ENCODE measurements around the gene MLEC.
"Not testable (repeated sequence)": the region's sequence is repeated elsewhere in the genome, so short reads cannot be mapped to it uniquely, and the experiment has no call there.

The MLEC gene

DNA sequence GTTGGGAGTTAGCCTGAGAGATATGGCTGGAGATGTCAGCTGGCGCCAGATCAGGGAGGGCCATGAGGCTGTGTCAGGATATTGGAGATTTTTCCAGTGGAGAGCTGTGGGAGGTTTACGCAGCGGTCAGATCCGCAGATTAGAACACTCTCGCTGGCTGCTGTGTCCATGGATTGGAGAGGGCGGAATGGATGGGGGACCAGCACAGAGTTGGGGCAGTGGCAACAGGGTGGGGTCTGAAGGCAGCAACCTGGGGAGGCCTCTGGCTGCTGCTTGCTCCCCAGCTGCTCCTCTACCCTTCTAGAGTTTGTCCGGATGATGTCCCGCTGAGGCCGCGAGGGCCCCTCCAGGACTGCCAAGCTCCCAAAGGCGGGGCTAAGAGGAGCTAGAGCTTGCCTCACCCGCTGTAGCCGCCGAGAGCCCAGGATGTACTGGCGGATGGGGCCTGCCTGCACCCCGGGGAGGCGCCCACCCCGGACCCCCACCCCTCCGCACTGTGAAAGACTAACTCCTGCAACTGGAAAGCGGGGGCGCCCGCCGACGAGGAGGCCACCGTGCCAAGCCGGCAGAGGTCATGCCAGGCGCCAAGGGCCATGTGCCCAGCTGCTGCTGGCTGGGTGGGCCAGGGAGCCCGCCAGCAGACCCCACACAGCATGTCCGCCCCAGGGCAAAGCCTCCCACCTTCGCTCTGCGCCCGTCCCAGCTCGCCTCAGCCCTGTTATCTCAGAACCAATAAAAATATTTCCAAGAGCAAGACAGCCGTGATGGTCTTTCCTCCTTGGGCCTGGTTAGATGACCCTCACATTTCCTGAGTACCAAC lies 20.2 kb upstream of the MLEC start:
- H3K9me3 ChIP-seq (ENCODE audit: low read length): no peaks in the 10 kb centered on the region
- no peak overlapping the region for H3K9ac ChIP-seq (ENCODE audit: low read length)
- H3K4me1 ChIP-seq (ENCODE audit: insufficient read depth, low read length): no peaks in the 10 kb centered on the region
- no peaks in the 10 kb centered on the region for H3K27me3 ChIP-seq (ENCODE audit: control insufficient read depth in 1 of 2, insufficient read depth in 2 of 2, low read length in 2 of 2)
- H3K4me3 ChIP-seq (ENCODE audit: low read depth in 1 of 2, low read length in 2 of 2): no peak overlapping the region
- no peak overlapping the region for H3K27ac ChIP-seq (ENCODE audit: low read depth, low read length)
- no peaks in the 10 kb centered on the region for H3K36me3 ChIP-seq (ENCODE audit: insufficient read depth, low read length)

DNA sequence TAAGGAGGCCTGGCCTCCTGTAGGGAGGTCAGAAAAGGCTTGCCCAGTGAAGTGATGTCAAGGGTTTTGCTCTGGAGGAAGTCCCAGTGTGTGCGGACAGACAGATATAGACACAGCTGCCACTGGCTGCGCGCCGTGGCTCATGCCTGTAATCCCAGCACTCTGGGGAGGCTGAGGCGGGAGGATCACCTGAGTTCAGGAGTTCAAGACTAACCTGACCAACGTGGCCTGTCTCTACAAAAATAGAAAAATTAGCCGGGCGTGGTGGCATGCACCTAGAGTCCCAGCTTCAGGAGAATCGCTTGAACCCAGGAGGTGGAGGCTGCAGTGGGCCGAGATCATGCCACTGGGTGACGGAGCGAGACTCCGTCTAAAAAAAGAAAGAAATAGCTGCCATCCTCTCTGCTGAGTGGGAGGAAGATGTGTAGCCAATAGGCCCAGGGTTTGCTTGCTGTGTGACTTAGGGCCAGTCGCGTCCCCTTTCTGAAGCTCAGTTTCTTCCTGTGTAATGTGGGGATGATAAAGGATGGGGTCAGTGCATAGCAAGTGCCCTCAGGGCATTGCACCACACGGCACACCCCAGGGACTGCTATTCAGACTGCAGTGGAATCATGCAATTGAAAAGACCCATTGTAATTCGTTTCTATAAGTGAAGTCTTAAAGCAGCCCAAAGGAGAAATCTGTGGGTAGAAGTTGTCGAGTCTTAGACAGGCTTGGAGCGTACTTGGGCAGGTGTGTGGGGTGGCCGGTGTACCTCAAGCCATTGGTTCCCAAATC lies 18.7 kb upstream of the MLEC start:
- no peak overlapping the region for H3K27ac ChIP-seq (ENCODE audit: low read depth, low read length)

DNA sequence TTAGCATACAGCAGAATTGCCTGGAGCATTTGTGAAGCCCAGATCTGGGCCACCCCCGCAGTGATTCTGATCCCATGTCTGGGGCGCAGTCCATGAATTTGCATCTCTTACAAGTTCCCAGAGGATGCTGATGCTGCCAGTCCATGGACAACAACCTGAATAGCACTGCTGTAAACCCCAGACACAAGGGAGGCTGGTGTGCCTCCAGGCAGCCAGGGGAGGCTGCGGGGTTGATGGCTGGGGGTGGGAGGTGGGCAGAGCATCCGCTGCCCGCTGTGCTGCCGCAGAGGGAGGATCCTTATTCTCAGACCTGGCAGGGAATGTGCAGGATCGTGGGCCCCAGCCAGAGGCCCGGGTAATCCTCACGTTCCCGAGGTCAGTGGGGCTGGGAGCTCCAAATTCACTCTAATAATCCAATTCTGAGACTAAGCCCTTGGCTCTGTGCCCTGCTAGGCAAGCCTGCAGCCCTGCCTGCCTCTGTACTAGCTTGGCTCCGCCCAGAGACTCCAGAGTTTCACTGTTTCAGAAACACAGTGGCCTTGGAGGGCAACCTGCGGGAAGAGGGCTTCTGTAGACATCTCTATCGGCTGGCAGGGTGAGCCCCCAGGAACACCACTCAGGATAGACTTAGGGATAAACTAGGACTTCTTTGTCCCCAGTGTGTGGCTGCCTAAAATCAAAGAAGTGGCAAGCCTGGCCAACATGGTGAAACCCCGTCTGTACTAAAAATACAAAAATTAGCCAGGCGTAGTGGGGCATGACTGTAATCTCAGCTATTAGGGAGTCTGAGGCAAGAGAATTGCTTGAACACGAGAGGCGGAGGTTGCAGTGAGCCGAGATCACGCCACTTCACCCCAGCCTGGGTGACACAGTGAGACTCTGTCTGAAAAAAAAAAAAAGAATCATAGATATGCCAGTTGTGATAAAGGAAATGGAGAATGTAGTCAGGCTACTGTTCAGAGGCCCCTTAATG lies 17.8 kb upstream of the MLEC start:
- Histone ChIP-seq H3K27me3 (ENCODE audit: control insufficient read depth in 1 of 2, insufficient read depth in 2 of 2, low read length in 2 of 2) (no peaks in the 10 kb centered on the region), H3K27ac (ENCODE audit: low read depth, low read length) (no peak overlapping the region), H3K4me1 (ENCODE audit: insufficient read depth, low read length) (no peaks in the 10 kb centered on the region), H3K9ac (ENCODE audit: low read length) (no peak overlapping the region), H3K4me3 (ENCODE audit: low read depth in 1 of 2, low read length in 2 of 2) (no peak overlapping the region), H3K36me3 (ENCODE audit: insufficient read depth, low read length) (no peaks in the 10 kb centered on the region), H3K9me3 (ENCODE audit: low read length) (no peaks in the 10 kb centered on the region)

More for the DNA sequence above, 18.7 kb upstream of the MLEC start:
- no peaks in the 10 kb centered on the region for H3K9me3 ChIP-seq (ENCODE audit: low read length)
- no peaks in the 10 kb centered on the region for H3K4me1 ChIP-seq (ENCODE audit: insufficient read depth, low read length)
- H3K9ac ChIP-seq (ENCODE audit: low read length): no peak overlapping the region
- no peak overlapping the region for H3K4me3 ChIP-seq (ENCODE audit: low read depth in 1 of 2, low read length in 2 of 2)
- no peaks in the 10 kb centered on the region for H3K36me3 ChIP-seq (ENCODE audit: insufficient read depth, low read length)
- no peaks in the 10 kb centered on the region for H3K27me3 ChIP-seq (ENCODE audit: control insufficient read depth in 1 of 2, insufficient read depth in 2 of 2, low read length in 2 of 2)

- not testable (repeated sequence) for H3K36me3 ChIP-seq (ENCODE audit: insufficient read depth, low read length); H3K9me3 ChIP-seq (ENCODE audit: low read length); H3K4me1 ChIP-seq (ENCODE audit: insufficient read depth, low read length); H3K27me3 ChIP-seq (ENCODE audit: control insufficient read depth in 1 of 2, insufficient read depth in 2 of 2, low read length in 2 of 2); H3K27ac ChIP-seq (ENCODE audit: low read depth, low read length); H3K9ac ChIP-seq (ENCODE audit: low read length); H3K4me3 ChIP-seq (ENCODE audit: low read depth in 1 of 2, low read length in 2 of 2)
Observed at GRCh38 chr12:120670237-120670636, 16.7 kb upstream of the MLEC start.

GRCh38 chr12:120670667-120671066 lies 16.3 kb upstream of the MLEC start:
- Histone ChIP-seq H3K9me3 (ENCODE audit: low read length) (no peaks in the 10 kb centered on the region), H3K27ac (ENCODE audit: low read depth, low read length) (no peak overlapping the region), H3K36me3 (ENCODE audit: insufficient read depth, low read length) (no peaks in the 10 kb centered on the region), H3K4me1 (ENCODE audit: insufficient read depth, low read length) (no peaks in the 10 kb centered on the region), H3K27me3 (ENCODE audit: control insufficient read depth in 1 of 2, insufficient read depth in 2 of 2, low read length in 2 of 2) (no peaks in the 10 kb centered on the region), H3K4me3 (ENCODE audit: low read depth in 1 of 2, low read length in 2 of 2) (no peak overlapping the region), H3K9ac (ENCODE audit: low read length) (no peak overlapping the region)

DNA sequence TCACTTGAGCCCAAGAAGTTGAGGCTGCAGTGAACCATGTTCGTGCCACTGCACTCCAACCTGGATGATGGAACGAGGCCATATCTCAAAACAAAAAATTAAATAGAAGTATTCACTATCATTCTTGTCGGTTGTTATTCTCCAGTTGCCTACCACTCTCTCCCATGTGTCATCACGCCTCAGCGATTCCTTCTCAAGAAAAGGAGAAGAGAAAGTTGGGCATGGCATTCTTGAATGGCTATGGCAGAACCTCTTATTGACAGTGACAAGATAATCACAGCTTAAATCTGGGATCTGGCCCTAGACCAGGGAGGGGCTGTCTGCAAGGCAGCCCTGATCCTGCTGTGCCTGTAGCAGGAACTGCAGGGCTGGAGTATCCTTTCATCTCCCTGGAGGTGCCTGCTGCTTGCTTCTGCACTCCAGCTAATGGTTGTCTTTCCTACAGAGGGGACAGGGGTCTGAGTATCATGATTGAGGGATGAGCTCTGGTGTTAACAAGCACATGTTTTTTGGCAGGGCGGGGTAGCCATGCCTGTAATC lies 12.8 kb upstream of the MLEC start:
- H3K27me3 ChIP-seq (ENCODE audit: control insufficient read depth in 1 of 2, insufficient read depth in 2 of 2, low read length in 2 of 2): no peaks in the 10 kb centered on the region
- H3K4me1 ChIP-seq (ENCODE audit: insufficient read depth, low read length): no peaks in the 10 kb centered on the region
- no peak overlapping the region for H3K9ac ChIP-seq (ENCODE audit: low read length)
- H3K4me3 ChIP-seq (ENCODE audit: low read depth in 1 of 2, low read length in 2 of 2): no peak overlapping the region
- no peaks in the 10 kb centered on the region for H3K36me3 ChIP-seq (ENCODE audit: insufficient read depth, low read length)
- H3K27ac ChIP-seq (ENCODE audit: low read depth, low read length): no peak overlapping the region
- no peaks in the 10 kb centered on the region for H3K9me3 ChIP-seq (ENCODE audit: low read length)

DNA sequence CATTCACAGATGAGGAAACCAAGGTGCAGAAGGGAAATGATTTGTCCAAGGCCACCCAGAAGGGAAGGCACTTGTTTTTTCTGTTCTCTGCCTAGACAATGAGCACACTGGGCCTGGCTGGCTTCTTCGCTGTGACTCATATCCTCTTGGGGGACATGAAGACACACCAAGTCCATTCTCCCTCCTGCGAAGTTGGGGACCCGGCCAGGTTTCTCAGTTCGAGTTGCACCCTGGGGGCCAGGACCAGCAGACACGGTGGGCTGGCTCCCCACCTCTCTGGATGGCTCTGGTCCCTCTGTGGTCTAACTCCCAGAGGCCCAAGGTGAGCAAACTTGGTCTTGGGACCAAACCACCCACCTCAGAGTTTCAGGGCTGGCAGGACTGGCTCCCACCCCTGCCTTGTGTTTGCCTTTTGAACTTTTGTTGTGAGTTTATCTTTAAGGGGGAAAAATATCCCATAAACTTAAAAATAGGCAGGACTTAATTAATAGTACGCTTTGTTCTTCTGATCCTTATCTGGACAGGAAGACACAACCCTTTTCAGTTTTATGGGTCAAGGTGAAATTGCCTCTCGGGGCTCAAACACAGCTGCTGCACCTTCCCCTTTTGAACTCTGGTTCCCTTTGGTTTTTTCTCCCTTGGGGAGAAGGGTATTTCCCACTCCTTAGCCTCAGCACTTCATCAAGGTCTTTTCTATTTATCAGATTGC lies 9.0 kb upstream of the MLEC start:
- Histone ChIP-seq H3K9me3 (ENCODE audit: low read length) (no peaks in the 10 kb centered on the region), H3K27me3 (ENCODE audit: control insufficient read depth in 1 of 2, insufficient read depth in 2 of 2, low read length in 2 of 2) (no peaks in the 10 kb centered on the region), H3K4me3 (ENCODE audit: low read depth in 1 of 2, low read length in 2 of 2) (no peak overlapping the region), H3K36me3 (ENCODE audit: insufficient read depth, low read length) (no peaks in the 10 kb centered on the region), H3K27ac (ENCODE audit: low read depth, low read length) (no peak overlapping the region), H3K4me1 (ENCODE audit: insufficient read depth, low read length) (no peaks in the 10 kb centered on the region), H3K9ac (ENCODE audit: low read length) (no peak overlapping the region)

DNA sequence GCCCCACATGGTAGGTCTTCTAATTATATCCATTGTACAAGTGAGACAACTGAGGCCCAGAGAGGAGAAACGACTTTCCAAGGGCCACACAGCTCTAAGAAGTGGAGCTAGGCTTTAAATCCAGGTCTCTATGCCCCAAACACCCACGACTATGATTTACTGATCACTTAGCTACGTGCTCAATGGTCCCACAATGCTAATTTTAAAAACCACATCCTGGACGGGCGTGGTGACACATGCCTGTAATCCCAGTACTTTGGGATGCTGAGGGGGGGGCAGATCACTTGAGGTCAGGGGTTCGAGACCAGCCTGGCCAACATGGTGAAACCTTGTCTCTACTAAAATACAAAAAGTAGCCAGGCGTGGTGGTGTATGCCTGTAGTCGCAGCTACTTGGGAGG lies 8.4 kb upstream of the MLEC start:
- Histone ChIP-seq H3K4me1 (ENCODE audit: insufficient read depth, low read length) (no peaks in the 10 kb centered on the region), H3K9ac (ENCODE audit: low read length) (no peak overlapping the region), H3K4me3 (ENCODE audit: low read depth in 1 of 2, low read length in 2 of 2) (no peak overlapping the region), H3K27ac (ENCODE audit: low read depth, low read length) (no peak overlapping the region), H3K36me3 (ENCODE audit: insufficient read depth, low read length) (no peaks in the 10 kb centered on the region), H3K27me3 (ENCODE audit: control insufficient read depth in 1 of 2, insufficient read depth in 2 of 2, low read length in 2 of 2) (no peaks in the 10 kb centered on the region), H3K9me3 (ENCODE audit: low read length) (no peaks in the 10 kb centered on the region)

DNA sequence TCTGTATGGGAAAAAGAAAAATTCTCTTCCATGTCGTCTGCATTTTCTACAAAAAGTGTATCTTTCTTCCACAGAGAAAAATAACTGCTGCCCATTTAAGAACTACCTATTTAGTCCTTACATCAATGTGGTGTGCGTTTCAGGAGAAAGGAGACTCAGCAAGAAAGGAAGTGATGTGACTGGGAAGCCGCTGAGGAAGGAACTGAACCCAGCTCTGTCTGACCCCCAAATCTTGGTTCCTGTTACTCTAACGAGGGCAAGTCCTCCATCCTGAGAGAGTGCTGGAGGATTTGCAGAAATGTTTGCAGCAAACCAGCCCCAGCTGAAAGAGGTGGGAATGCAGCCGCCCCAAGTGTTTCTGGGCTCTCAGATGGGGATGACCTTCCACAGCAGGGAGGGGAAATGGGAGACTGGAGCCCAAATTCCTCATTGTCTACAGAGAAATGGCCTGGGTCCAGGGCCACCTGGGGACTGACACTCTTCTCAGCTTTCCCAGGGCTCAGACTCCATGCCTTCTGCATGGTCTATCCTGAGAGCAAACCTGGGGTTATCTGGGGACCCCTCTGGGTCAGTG lies 6.7 kb upstream of the MLEC start:
- H3K4me3 ChIP-seq (ENCODE audit: low read depth in 1 of 2, low read length in 2 of 2): no peak overlapping the region
- H3K27ac ChIP-seq (ENCODE audit: low read depth, low read length): no peak overlapping the region

DNA sequence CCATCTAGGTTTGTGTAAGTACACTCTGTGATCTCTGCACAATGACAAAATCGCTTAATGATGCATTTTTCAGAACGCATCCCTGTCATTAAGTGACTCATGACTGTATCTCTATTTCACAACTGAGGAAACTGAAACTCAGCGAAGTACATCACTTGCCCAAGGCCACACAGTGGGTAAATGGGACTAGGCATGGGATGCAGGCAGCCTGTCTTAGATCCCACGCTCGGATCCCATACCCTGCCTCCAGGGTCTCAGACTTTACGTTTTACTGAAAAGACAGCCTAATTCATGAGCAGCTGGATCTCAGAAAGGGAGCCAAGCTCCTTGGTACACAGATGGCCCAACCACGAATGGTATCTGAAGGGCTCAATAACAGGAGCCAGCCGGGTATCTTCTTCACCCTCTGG lies 2.4 kb upstream of the MLEC start:
- H3K9ac ChIP-seq (ENCODE audit: low read length): no peak overlapping the region
- no peaks in the 10 kb centered on the region for H3K27me3 ChIP-seq (ENCODE audit: control insufficient read depth in 1 of 2, insufficient read depth in 2 of 2, low read length in 2 of 2)
- H3K27ac ChIP-seq (ENCODE audit: low read depth, low read length): no peak overlapping the region
- no peaks in the 10 kb centered on the region for H3K36me3 ChIP-seq (ENCODE audit: insufficient read depth, low read length)
- no peaks in the 10 kb centered on the region for H3K9me3 ChIP-seq (ENCODE audit: low read length)
- peaks cover 18% of the 10 kb centered on the region for H3K4me1 ChIP-seq (ENCODE audit: insufficient read depth, low read length)
- H3K4me3 ChIP-seq (ENCODE audit: low read depth in 1 of 2, low read length in 2 of 2): no peak overlapping the region

More for the DNA sequence above, 6.7 kb upstream of the MLEC start:
- H3K9me3 ChIP-seq (ENCODE audit: low read length): no peaks in the 10 kb centered on the region
- H3K9ac ChIP-seq (ENCODE audit: low read length): no peak overlapping the region
- no peaks in the 10 kb centered on the region for H3K27me3 ChIP-seq (ENCODE audit: control insufficient read depth in 1 of 2, insufficient read depth in 2 of 2, low read length in 2 of 2)
- H3K36me3 ChIP-seq (ENCODE audit: insufficient read depth, low read length): no peaks in the 10 kb centered on the region
- H3K4me1 ChIP-seq (ENCODE audit: insufficient read depth, low read length): no peaks in the 10 kb centered on the region
